ENCODE results near the gene SCAF11.

SCAF11 gene

DNA sequence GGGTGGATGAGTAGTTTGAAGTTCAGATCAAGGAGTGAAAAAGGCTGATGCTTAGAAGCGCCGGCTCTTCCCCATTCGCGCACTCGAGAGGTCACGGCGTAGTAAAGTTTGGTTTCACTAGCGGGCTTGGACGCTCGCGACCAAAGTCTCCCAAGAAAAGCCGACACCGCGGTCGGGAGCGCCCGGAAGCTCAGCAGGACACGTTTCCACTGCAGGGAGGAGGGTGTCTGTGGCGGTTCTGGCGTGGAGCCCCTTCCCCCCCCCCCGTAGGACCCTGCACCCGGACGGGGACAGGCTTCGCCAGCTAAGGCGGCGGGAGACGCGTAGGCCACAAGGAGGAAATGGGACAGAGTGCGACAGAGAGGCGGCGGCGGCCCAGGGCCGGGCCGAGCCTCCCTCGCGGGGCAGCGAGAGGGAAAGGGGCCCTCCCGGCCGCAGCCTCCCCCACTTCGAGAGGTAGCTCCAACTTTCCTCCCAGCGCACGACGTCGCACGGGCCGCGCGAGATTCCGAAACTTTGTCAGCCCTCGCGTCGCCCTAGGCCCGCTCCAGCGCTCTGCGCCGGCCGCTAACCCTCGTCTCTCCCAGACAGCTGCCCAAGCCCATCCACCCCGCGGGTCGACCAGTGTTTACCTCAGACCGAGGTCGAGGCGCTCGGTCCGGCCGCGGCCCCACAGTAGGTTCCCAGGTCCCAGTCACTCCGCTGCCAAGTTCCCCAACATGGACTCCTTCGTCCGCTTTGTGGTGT is 480 bp downstream of the SCAF11 start:
- DNase-seq (ENCODE audit: low read depth, low spot score): no peak
- ChIA-PET POLR2A (interaction anchor here (0.9 to 3.0 kb wide), 3 partner anchors 25 to 262 kb away, joined by 4 to 12 read pairs (median 7); no protein-coding TSS in a partner anchor), CTCF (interaction anchor here (0.6 to 1.7 kb wide), 10 partner anchors 12 to 230 kb away, joined by 3 to 7 read pairs (median 3); no protein-coding TSS in a partner anchor)
- H3K4me3 ChIP-seq (ENCODE audit: low read depth, low read length): peak overlapping the region; percentile 90
- TF ChIP-seq, protein P1, sequence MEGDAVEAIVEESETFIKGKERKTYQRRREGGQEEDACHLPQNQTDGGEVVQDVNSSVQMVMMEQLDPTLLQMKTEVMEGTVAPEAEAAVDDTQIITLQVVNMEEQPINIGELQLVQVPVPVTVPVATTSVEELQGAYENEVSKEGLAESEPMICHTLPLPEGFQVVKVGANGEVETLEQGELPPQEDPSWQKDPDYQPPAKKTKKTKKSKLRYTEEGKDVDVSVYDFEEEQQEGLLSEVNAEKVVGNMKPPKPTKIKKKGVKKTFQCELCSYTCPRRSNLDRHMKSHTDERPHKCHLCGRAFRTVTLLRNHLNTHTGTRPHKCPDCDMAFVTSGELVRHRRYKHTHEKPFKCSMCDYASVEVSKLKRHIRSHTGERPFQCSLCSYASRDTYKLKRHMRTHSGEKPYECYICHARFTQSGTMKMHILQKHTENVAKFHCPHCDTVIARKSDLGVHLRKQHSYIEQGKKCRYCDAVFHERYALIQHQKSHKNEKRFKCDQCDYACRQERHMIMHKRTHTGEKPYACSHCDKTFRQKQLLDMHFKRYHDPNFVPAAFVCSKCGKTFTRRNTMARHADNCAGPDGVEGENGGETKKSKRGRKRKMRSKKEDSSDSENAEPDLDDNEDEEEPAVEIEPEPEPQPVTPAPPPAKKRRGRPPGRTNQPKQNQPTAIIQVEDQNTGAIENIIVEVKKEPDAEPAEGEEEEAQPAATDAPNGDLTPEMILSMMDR (IDR thresholded peaks at IDR 0.05; ENCODE audit: insufficient read depth, low read length, missing control alignments): no peak

DNA sequence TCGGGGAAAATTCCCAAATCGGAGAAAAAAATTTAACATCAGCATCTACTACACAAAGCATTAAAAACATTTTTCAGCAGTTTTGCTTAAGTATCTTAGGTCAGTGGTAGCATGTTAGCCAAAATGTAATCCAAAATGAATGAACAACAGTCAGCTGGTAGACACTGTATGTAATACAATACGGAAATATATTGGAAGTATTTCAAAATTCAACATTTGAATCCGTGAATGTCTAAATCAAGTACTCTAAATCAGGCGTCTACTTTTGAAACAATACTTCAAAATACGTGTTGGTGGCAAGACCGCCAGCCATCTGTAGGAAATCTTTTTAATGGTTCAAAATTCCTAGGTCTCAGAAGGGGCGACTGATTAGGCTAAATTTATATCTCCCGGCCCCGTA is 1.1 kb downstream of the SCAF11 start:
- ChIA-PET POLR2A (interaction anchor here (0.9 to 3.0 kb wide), 3 partner anchors 25 to 262 kb away, joined by 4 to 12 read pairs (median 7); no protein-coding TSS in a partner anchor), CTCF (interaction anchor here (0.6 to 1.7 kb wide), 6 partner anchors 12 to 229 kb away, joined by 3 to 7 read pairs (median 3); no protein-coding TSS in a partner anchor)
- no peak for DNase-seq (ENCODE audit: low read depth, low spot score)
- TF ChIP-seq, protein P1 (IDR thresholded peaks at IDR 0.05; ENCODE audit: insufficient read depth, low read length, missing control alignments): no peak
- H3K4me3 ChIP-seq (ENCODE audit: low read depth, low read length): peak overlapping the region; percentile 90

DNA sequence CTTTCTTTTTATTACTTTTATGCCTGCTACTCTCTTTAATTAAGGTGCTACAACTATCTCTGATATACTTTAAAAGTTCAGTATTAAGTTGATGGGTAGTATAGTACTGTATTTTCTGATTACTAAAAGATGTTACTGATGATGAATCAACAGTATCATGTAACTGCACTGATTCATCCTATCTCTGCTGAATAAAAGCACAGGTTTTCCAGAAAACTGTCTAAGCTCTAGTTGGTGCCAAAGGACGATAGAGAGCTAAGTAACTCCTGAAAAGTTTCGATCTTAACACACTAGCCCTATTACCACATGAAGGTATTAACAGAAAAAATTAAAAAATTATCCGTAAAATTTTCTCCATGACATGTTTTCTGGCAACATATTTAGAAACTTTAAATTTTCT is 2.1 kb downstream of the SCAF11 start:
- CTCF ChIA-PET: interaction anchor here (0.6 to 1.0 kb wide), 2 partner anchors 12 to 19 kb away, joined by 3 to 4 read pairs; no protein-coding TSS in a partner anchor
- H3K4me3 ChIP-seq (ENCODE audit: low read depth, low read length): peak overlapping the region; percentile 90
- TF ChIP-seq, protein P1 (IDR thresholded peaks at IDR 0.05; ENCODE audit: insufficient read depth, low read length, missing control alignments): no peak
- no peak for DNase-seq (ENCODE audit: low read depth, low spot score)
- POLR2A ChIA-PET: interaction anchor here (1.0 kb wide), 1 partner anchor 261 kb away, joined by 3 read pairs; no protein-coding TSS in a partner anchor

DNA sequence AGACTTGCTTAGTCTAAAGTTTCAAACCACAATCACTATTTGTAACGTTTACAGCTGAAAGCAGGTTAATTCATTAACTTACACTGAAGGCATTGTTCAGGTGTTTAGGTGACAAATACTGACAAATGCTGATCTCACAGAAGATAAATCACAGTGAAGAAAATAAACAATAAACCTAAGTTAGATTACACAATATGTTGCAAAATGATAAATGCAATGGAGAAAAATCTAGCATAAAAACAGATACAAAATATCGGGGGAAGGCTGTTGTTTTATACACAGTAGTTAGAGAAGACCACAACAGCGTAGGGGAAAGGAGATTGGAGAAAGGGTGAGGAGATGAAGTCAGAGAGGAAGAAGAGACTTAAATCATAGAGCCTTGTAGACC is 3.0 kb downstream of the SCAF11 start:
- no peak for DNase-seq (ENCODE audit: low read depth, low spot score)
- CTCF ChIA-PET: interaction anchor here (1.7 kb wide), 1 partner anchor 225 kb away, joined by 5 read pairs; no protein-coding TSS in a partner anchor

DNA sequence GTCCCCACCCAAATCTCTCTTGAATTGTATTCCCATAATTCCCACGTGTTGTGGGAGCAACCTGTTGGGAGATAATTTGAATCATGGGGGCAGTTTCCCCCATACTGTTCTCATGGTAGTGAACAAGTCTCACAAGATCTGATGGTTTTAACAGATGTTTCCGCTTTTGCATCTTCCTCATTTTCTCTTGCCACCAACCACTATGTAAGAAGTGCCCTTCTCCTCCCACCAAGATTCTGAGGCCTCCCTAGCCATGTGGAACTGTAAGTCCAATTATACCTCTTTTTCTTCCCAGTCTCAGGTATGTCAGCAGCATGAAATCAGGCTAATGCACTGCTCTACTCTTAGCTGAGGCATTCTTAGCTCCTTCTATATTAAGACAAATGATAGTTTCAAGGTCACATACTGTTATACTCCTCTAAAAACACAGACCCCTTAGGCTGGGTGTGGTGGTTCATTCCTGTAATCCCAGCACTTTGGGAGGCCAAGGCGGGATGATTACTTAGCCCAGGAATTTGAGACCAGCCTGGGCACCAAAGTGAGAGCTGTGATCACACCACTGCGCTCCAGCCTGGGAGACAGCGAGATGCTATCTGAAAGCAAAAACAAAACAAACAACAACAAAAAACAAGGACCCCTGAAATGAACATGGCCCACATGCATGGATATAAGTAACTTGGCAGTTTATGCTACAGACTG is 3.6 kb downstream of the SCAF11 start:
- DNase-seq (ENCODE audit: low read depth, low spot score): no peak
- TF ChIP-seq, protein P1 (IDR thresholded peaks at IDR 0.05; ENCODE audit: insufficient read depth, low read length, missing control alignments): no peak
- CTCF ChIA-PET: interaction anchor here (1.7 kb wide), 2 partner anchors 17 to 224 kb away, joined by 5 to 11 read pairs; no protein-coding TSS in a partner anchor
- POLR2A ChIA-PET: no interaction called here
- no peak overlapping the region for H3K4me3 ChIP-seq (ENCODE audit: low read depth, low read length)

More for the DNA sequence above, 3.0 kb downstream of the SCAF11 start:
- TF ChIP-seq, protein P1 (IDR thresholded peaks at IDR 0.05; ENCODE audit: insufficient read depth, low read length, missing control alignments): no peak
- POLR2A ChIA-PET: no interaction called here
- H3K4me3 ChIP-seq (ENCODE audit: low read depth, low read length): no peak overlapping the region

Data from AG04449 (cell line).